ENCODE data around the gene PFN4. TPM values are rescaled to one million over a fixed set of nuclear protein-coding genes. Genes with fewer than 3 reads are reported as not detected.

The PFN4 gene
- total and polyA plus RNA-seq, 2 experiments from 2014 or later: 1.9 TPM; not detected in 1

GRCh38 chr2:24122366-24123194 is 554 bp downstream of the PFN4 start:
- no peak for TF ChIP-seq CTCF (IDR thresholded peaks at IDR 0.05; ENCODE audit: low read depth, low read length)

GRCh38 chr2:24121469-24121868 is 1.7 kb downstream of the PFN4 start:
- DNase-seq (ENCODE audit: low read depth in 1 of 2, low spot score in 1 of 2): no peak
- no peak for TF ChIP-seq CTCF (IDR thresholded peaks at IDR 0.05; ENCODE audit: low read depth, low read length)
- H3K36me3 ChIP-seq: no peaks in the 10 kb centered on the region
- H3K4me3 ChIP-seq: no peak overlapping the region
- no peaks in the 10 kb centered on the region for H3K9me3 ChIP-seq (ENCODE audit: low read depth)
- no peak overlapping the region for H3K27ac ChIP-seq
- H3K4me1 ChIP-seq (ENCODE audit: low read depth): peaks cover 10% of the 10 kb centered on the region
- H3K27me3 ChIP-seq: no peaks in the 10 kb centered on the region

More at GRCh38 chr2:24122366-24123194, 554 bp downstream of the PFN4 start:
- H3K36me3 ChIP-seq: no peaks in the 10 kb centered on the region
- no peaks in the 10 kb centered on the region for H3K27me3 ChIP-seq
- DNase-seq (ENCODE audit: low read depth in 1 of 2, low spot score in 1 of 2): no peak
- H3K4me1 ChIP-seq (ENCODE audit: low read depth): peaks cover 10% of the 10 kb centered on the region
- peak overlapping the region; percentile 91 for H3K27ac ChIP-seq
- peak overlapping the region; percentile 59 for H3K4me3 ChIP-seq
- H3K9me3 ChIP-seq (ENCODE audit: low read depth): no peaks in the 10 kb centered on the region

GRCh38 chr2:24121066-24121465 is 2.1 kb downstream of the PFN4 start:
- Histone ChIP-seq H3K4me3 (no peak overlapping the region), H3K36me3 (no peaks in the 10 kb centered on the region), H3K27me3 (no peaks in the 10 kb centered on the region), H3K9me3 (ENCODE audit: low read depth) (no peaks in the 10 kb centered on the region), H3K4me1 (ENCODE audit: low read depth) (peaks cover 10% of the 10 kb centered on the region), H3K27ac (no peak overlapping the region)
- TF ChIP-seq CTCF (IDR thresholded peaks at IDR 0.05; ENCODE audit: low read depth, low read length): no peak
- DNase-seq (ENCODE audit: low read depth in 1 of 2, low spot score in 1 of 2): no peak

GRCh38 chr2:24117902-24118301 is 5.2 kb downstream of the PFN4 start:
- Histone ChIP-seq H3K9me3 (ENCODE audit: low read depth) (no peaks in the 10 kb centered on the region), H3K4me3 (no peak overlapping the region), H3K4me1 (ENCODE audit: low read depth) (peaks cover 3% of the 10 kb centered on the region), H3K27ac (no peak overlapping the region), H3K27me3 (no peaks in the 10 kb centered on the region), H3K36me3 (no peaks in the 10 kb centered on the region)
- no peak for TF ChIP-seq CTCF (IDR thresholded peaks at IDR 0.05; ENCODE audit: low read depth, low read length)
- DNase-seq (ENCODE audit: low read depth in 1 of 2, low spot score in 1 of 2): no peak

- Histone ChIP-seq H3K4me1 (ENCODE audit: low read depth) (peaks cover 16% of the 10 kb centered on the region), H3K27me3 (no peaks in the 10 kb centered on the region), H3K27ac (no peak overlapping the region), H3K9me3 (ENCODE audit: low read depth) (no peaks in the 10 kb centered on the region), H3K36me3 (no peaks in the 10 kb centered on the region), H3K4me3 (no peak overlapping the region)
- TF ChIP-seq CTCF (IDR thresholded peaks at IDR 0.05; ENCODE audit: low read depth, low read length): no peak
- DNase-seq (ENCODE audit: low read depth in 1 of 2, low spot score in 1 of 2): peak in 1 of 2 donors; percentile 18
Measured at GRCh38 chr2:24115057-24115456, 8.1 kb downstream of the PFN4 start.
